Brain microvascular endothelial cell (primary cell): Measurements from ENCODE around the gene TMEM135.

ENCODE experiments used
- DNase-seq: peaks from one replicate; pipeline ENCODE4 v3.0.0-alpha.2; 2020
- H3K27ac ChIP-seq: fragments of 250-450 bp; sonication (Bioruptor Pico); 2 replicates; pipeline ENCODE4 v1.5.1; 2020; ENCODE audit warnings: mild to moderate bottlenecking, moderate library complexity
- H3K27me3 ChIP-seq: fragments of 250-450 bp; sonication (Bioruptor Pico); replicated peaks from 2 replicates; pipeline ENCODE4 v1.5.1; 2020; ENCODE audit warnings: mild to moderate bottlenecking
- H3K36me3 ChIP-seq: fragments of 250-450 bp; sonication (Bioruptor Pico); replicated peaks from 2 replicates; pipeline ENCODE4 v1.5.1; 2020; ENCODE audit warnings: mild to moderate bottlenecking
- H3K4me3 ChIP-seq: 2 replicates; pipeline ENCODE4 v1.5.1; 2011; ENCODE audit warnings: low read depth, mild to moderate bottlenecking, control low read depth, low read length, moderate library complexity
- CTCF ChIP-seq: IDR thresholded peaks from 2 replicates; pipeline ENCODE4 v1.5.1; 2011; ENCODE audit warnings: low read depth, mild to moderate bottlenecking, moderate library complexity, low read length, control low read depth, inconsistent platforms; ENCODE audit errors: missing control alignments
- in situ Hi-C: cut with HindIII; loops from 2 replicates; pipeline ENCODE4 v1.10.0; 2017; ENCODE audit warnings: low sequenced_read_pairs, low pct_ligation_motif_present

Gene TMEM135

GRCh38 chr11:87198266-87198881 lies 160.6 kb downstream of the TMEM135 start:
- Histone ChIP-seq H3K4me3 (no peak overlapping the region), H3K27me3 (no peaks in the 10 kb centered on the region), H3K36me3 (no peaks in the 10 kb centered on the region), H3K27ac (no peak overlapping the region)
- TF ChIP-seq CTCF: no peak
- in situ Hi-C loops: no loop called here
- no peak for DNase-seq

GRCh38 chr11:87201376-87201775 lies 163.6 kb downstream of the TMEM135 start:
- Histone ChIP-seq H3K4me3 (no peak overlapping the region), H3K36me3 (no peaks in the 10 kb centered on the region), H3K27me3 (no peaks in the 10 kb centered on the region), H3K27ac (no peak overlapping the region)
- no peak for TF ChIP-seq CTCF
- no peak for DNase-seq
- in situ Hi-C loops: no loop called here

- DNase-seq: no peak
- no peak for TF ChIP-seq CTCF
- Histone ChIP-seq H3K36me3 (no peaks in the 10 kb centered on the region), H3K27me3 (no peaks in the 10 kb centered on the region), H3K4me3 (no peak overlapping the region), H3K27ac (no peak overlapping the region)
- in situ Hi-C loops: no loop called here
These were observed 166.3 kb downstream of the TMEM135 start for GRCh38 chr11:87203907-87204602.

GRCh38 chr11:87212891-87213290 lies 175.2 kb downstream of the TMEM135 start:
- no peaks in the 10 kb centered on the region for H3K36me3 ChIP-seq
- H3K27ac ChIP-seq: no peak overlapping the region
- no peaks in the 10 kb centered on the region for H3K27me3 ChIP-seq
- TF ChIP-seq CTCF: no peak
- DNase-seq: no peak
- in situ Hi-C loops: no loop called here
- H3K4me3 ChIP-seq: no peak overlapping the region

- no peak for DNase-seq
- no peaks in the 10 kb centered on the region for H3K36me3 ChIP-seq
- in situ Hi-C loops: no loop called here
- no peak overlapping the region for H3K27ac ChIP-seq
- H3K4me3 ChIP-seq: no peak overlapping the region
- H3K27me3 ChIP-seq: no peaks in the 10 kb centered on the region
- no peak for TF ChIP-seq CTCF
These were observed 175.7 kb downstream of the TMEM135 start for GRCh38 chr11:87213444-87213843.
